Activated CD4-positive, alpha-beta memory T cell treated with anti-CD3 and anti-CD28 coated beads, Interleukin-2, amount 10 ng/mL, durations not matched to agents 7 days and 5 days (primary cell): ENCODE results near the gene SMARCD1. TPM values are rescaled to one million over a fixed set of nuclear protein-coding genes. Genes with fewer than 3 reads are reported as not detected.

Experiments
- CTCF ChIA-PET: fragments of 350-600 bp; sonication (Branson Sonifier 250); formaldehyde crosslinking; loops from one replicate; lab custom pipeline; 2021; ENCODE audit warnings: antibody characterized with exemption, inconsistent platforms; lab: Charles Lee
- POLR2A ChIA-PET: fragments of 350-600 bp; sonication (Branson Sonifier 250); formaldehyde crosslinking; loops from one replicate; lab custom pipeline; 2021; ENCODE audit warnings: antibody characterized with exemption; lab: Charles Lee
- DNase-seq: peaks from one replicate; pipeline ENCODE4 v3.0.0-alpha.2; 2020
- H3K27ac Mint-ChIP-seq: one replicate; pipeline ENCODE4 v1.8.0; 2021; ENCODE audit warnings: mild to moderate bottlenecking, mixed read lengths
- H3K27me3 Mint-ChIP-seq: one replicate; pipeline ENCODE4 v1.8.0; 2021; ENCODE audit warnings: mixed read lengths
- H3K36me3 Mint-ChIP-seq: one replicate; pipeline ENCODE4 v1.8.0; 2021; ENCODE audit warnings: low read depth, mixed read lengths
- H3K4me1 Mint-ChIP-seq: one replicate; pipeline ENCODE4 v1.8.0; 2021; ENCODE audit warnings: mixed read lengths
- H3K4me3 Mint-ChIP-seq: one replicate; pipeline ENCODE4 v1.8.0; 2021; ENCODE audit warnings: mild to moderate bottlenecking, mixed read lengths
- H3K9me3 Mint-ChIP-seq: one replicate; pipeline ENCODE4 v1.8.0; 2021; ENCODE audit warnings: mixed read lengths
- total RNA-seq, 2 experiments: library from RNA; stranded (reverse); gene quantifications; one replicate each; pipeline ENCODE4 v1.2.3, GENCODE V29; 2021

The SMARCD1 gene
- total RNA-seq, 2 experiments from 2014 or later, result 57.3 to 63.3 TPM

GRCh38 chr12:50100561-50100960, 15.4 kb downstream of the SMARCD1 start:
- Mint-ChIP-seq H3K27me3 (no peaks in the 10 kb centered on the region), H3K36me3 (peaks cover 55% of the 10 kb centered on the region), H3K4me1 (no peaks in the 10 kb centered on the region), H3K4me3 (no peak overlapping the region), H3K27ac (no peak overlapping the region), H3K9me3 (no peaks in the 10 kb centered on the region)
- POLR2A ChIA-PET, result interaction anchor here (1.2 kb wide), 2 partner anchors 12 kb away, joined by 3 to 6 read pairs; partner anchors contain the start of gene COX14
- no peak for DNase-seq
- CTCF ChIA-PET, result interaction anchor here (6.5 kb wide), 1 partner anchor 11 kb away, joined by 57 read pairs; the partner anchor contains the start of gene COX14

- Mint-ChIP-seq H3K4me3 (no peak overlapping the region), H3K4me1 (no peaks in the 10 kb centered on the region), H3K27me3 (no peaks in the 10 kb centered on the region), H3K36me3 (peaks cover 44% of the 10 kb centered on the region), H3K27ac (no peak overlapping the region), H3K9me3 (no peaks in the 10 kb centered on the region)
- ChIA-PET POLR2A (interaction anchor here (1.2 kb wide), 1 partner anchor 14 kb away, joined by 3 read pairs; no protein-coding TSS in a partner anchor), CTCF (interaction anchor here (1.2 to 6.5 kb wide), 2 partner anchors 10 to 74 kb away, joined by 3 to 57 read pairs; partner anchors contain the start of gene COX14)
- no peak for DNase-seq
These were observed 16.5 kb downstream of the SMARCD1 start for GRCh38 chr12:50101663-50102062.

GRCh38 chr12:50102131-50102531, 17.0 kb downstream of the SMARCD1 start:
- no peaks in the 10 kb centered on the region for H3K4me1 Mint-ChIP-seq

GRCh38 chr12:50102646-50103309, 17.6 kb downstream of the SMARCD1 start:
- POLR2A ChIA-PET, result interaction anchor here (1.2 to 1.4 kb wide), 2 partner anchors 9 to 18 kb away, joined by 5 to 6 read pairs; partner anchors contain the start of genes COX14 and SMARCD1
- no peaks in the 10 kb centered on the region for H3K4me1 Mint-ChIP-seq
- no peak overlapping the region for H3K27ac Mint-ChIP-seq

More at GRCh38 chr12:50102131-50102531, 17.0 kb downstream of the SMARCD1 start:
- Mint-ChIP-seq H3K9me3 (no peaks in the 10 kb centered on the region), H3K36me3 (peaks cover 39% of the 10 kb centered on the region), H3K4me3 (no peak overlapping the region), H3K27ac (no peak overlapping the region), H3K27me3 (no peaks in the 10 kb centered on the region)
- DNase-seq, result no peak
- CTCF ChIA-PET, result interaction anchor here (1.2 to 6.5 kb wide), 2 partner anchors 9 to 74 kb away, joined by 3 to 57 read pairs; partner anchors contain the start of gene COX14
- POLR2A ChIA-PET, result no interaction called here

GRCh38 chr12:50103351-50103750, 18.2 kb downstream of the SMARCD1 start:
- no peaks in the 10 kb centered on the region for H3K9me3 Mint-ChIP-seq
- no peak for DNase-seq
- no peaks in the 10 kb centered on the region for H3K27me3 Mint-ChIP-seq
- no peak overlapping the region for H3K27ac Mint-ChIP-seq
- peaks cover under 1% of the 10 kb centered on the region for H3K4me1 Mint-ChIP-seq
- H3K36me3 Mint-ChIP-seq, result peaks cover 28% of the 10 kb centered on the region
- CTCF ChIA-PET, result interaction anchor here (0.9 to 6.5 kb wide), 3 partner anchors 8 to 18 kb away, joined by 3 to 57 read pairs (median 5); partner anchors contain the start of genes COX14 and SMARCD1
- no peak overlapping the region for H3K4me3 Mint-ChIP-seq
- POLR2A ChIA-PET, result interaction anchor here (1.2 to 1.4 kb wide), 2 partner anchors 9 to 18 kb away, joined by 5 to 6 read pairs; partner anchors contain the start of genes COX14 and SMARCD1

More at GRCh38 chr12:50102646-50103309, 17.6 kb downstream of the SMARCD1 start:
- H3K4me3 Mint-ChIP-seq, result no peak overlapping the region
- H3K36me3 Mint-ChIP-seq, result peaks cover 34% of the 10 kb centered on the region
- DNase-seq, result no peak
- CTCF ChIA-PET, result interaction anchor here (0.9 to 6.5 kb wide), 2 partner anchors 9 to 13 kb away, joined by 3 to 57 read pairs; partner anchors contain the start of gene COX14
- no peaks in the 10 kb centered on the region for H3K9me3 Mint-ChIP-seq
- H3K27me3 Mint-ChIP-seq, result no peaks in the 10 kb centered on the region

- H3K4me1 Mint-ChIP-seq, result peaks cover 3% of the 10 kb centered on the region
- H3K4me3 Mint-ChIP-seq, result no peak within 1 kb of the TSS
- no peak for DNase-seq
- no peaks in the 10 kb centered on the region for H3K9me3 Mint-ChIP-seq
- H3K27ac Mint-ChIP-seq, result no peak within 1 kb of the TSS
- CTCF ChIA-PET, result interaction anchor here (0.9 to 6.5 kb wide), 3 partner anchors 8 to 19 kb away, joined by 3 to 57 read pairs (median 5); partner anchors contain the start of genes COX14 and SMARCD1
- POLR2A ChIA-PET, result interaction anchor here (1.4 kb wide), 1 partner anchor 19 kb away, joined by 5 read pairs; the partner anchor contains the start of gene SMARCD1
- peaks cover 23% of the 10 kb centered on the region for H3K36me3 Mint-ChIP-seq
- no peaks in the 10 kb centered on the region for H3K27me3 Mint-ChIP-seq
These were observed 18.7 kb downstream of the SMARCD1 start, which contains the start of gene GPD1 for GRCh38 chr12:50103767-50104321. Gene GPD1, plus strand, starts transcription at chr12:50104008. Its CDS starts 43 bp downstream, at chr12:50104051.

GRCh38 chr12:50104417-50105366, 19.6 kb downstream of the SMARCD1 start:
- DNase-seq, result no peak
- no peak overlapping the region for H3K4me3 Mint-ChIP-seq
- ChIA-PET CTCF (interaction anchor here (6.5 to 9.8 kb wide), 2 partner anchors 7 to 16 kb away, joined by 57 to 181 read pairs; partner anchors contain the start of genes COX14 and SMARCD1), POLR2A (interaction anchor here (1.4 kb wide), 2 partner anchors 20 to 79 kb away, joined by 3 to 5 read pairs; partner anchors contain the start of genes RACGAP1 and SMARCD1)
- peaks cover 3% of the 10 kb centered on the region for H3K4me1 Mint-ChIP-seq
- H3K27me3 Mint-ChIP-seq, result no peaks in the 10 kb centered on the region
- H3K27ac Mint-ChIP-seq, result no peak overlapping the region
- peaks cover 15% of the 10 kb centered on the region for H3K36me3 Mint-ChIP-seq
- H3K9me3 Mint-ChIP-seq, result no peaks in the 10 kb centered on the region

GRCh38 chr12:50105913-50106450, 20.8 kb downstream of the SMARCD1 start:
- POLR2A ChIA-PET, result interaction anchor here (1.4 to 1.8 kb wide), 2 partner anchors 20 to 81 kb away, joined by 3 to 9 read pairs; partner anchors contain the start of genes RACGAP1 and SMARCD1
- H3K4me1 Mint-ChIP-seq, result peaks cover 13% of the 10 kb centered on the region
- H3K36me3 Mint-ChIP-seq, result peaks cover 7% of the 10 kb centered on the region
- H3K9me3 Mint-ChIP-seq, result no peaks in the 10 kb centered on the region
- CTCF ChIA-PET, result interaction anchor here (0.6 to 9.8 kb wide), 3 partner anchors 10 to 209 kb away, joined by 3 to 181 read pairs (median 3); partner anchors contain the start of gene SMARCD1
- H3K27me3 Mint-ChIP-seq, result no peaks in the 10 kb centered on the region
- DNase-seq, result no peak
- H3K27ac Mint-ChIP-seq, result no peak overlapping the region
- no peak overlapping the region for H3K4me3 Mint-ChIP-seq

- H3K27me3 Mint-ChIP-seq, result no peaks in the 10 kb centered on the region
- POLR2A ChIA-PET, result interaction anchor here (1.8 kb wide), 1 partner anchor 21 kb away, joined by 9 read pairs; the partner anchor contains the start of gene SMARCD1
- CTCF ChIA-PET, result interaction anchor here (1.4 to 9.8 kb wide), 2 partner anchors 19 to 208 kb away, joined by 3 to 181 read pairs; partner anchors contain the start of gene SMARCD1
- H3K36me3 Mint-ChIP-seq, result peaks cover 1% of the 10 kb centered on the region
- H3K27ac Mint-ChIP-seq, result no peak overlapping the region
- H3K4me3 Mint-ChIP-seq, result no peak overlapping the region
- H3K9me3 Mint-ChIP-seq, result no peaks in the 10 kb centered on the region
- DNase-seq, result no peak
- H3K4me1 Mint-ChIP-seq, result peaks cover 19% of the 10 kb centered on the region
These were observed 21.8 kb downstream of the SMARCD1 start for GRCh38 chr12:50106907-50107306.

GRCh38 chr12:50107416-50108268, 22.5 kb downstream of the SMARCD1 start:
- H3K27me3 Mint-ChIP-seq, result no peaks in the 10 kb centered on the region
- POLR2A ChIA-PET, result interaction anchor here (0.8 to 1.8 kb wide), 2 partner anchors 12 to 22 kb away, joined by 4 to 9 read pairs; partner anchors contain the start of gene SMARCD1
- peaks cover 19% of the 10 kb centered on the region for H3K4me1 Mint-ChIP-seq
- no peak overlapping the region for H3K4me3 Mint-ChIP-seq
- no peaks in the 10 kb centered on the region for H3K9me3 Mint-ChIP-seq
- H3K36me3 Mint-ChIP-seq, result peaks cover 4% of the 10 kb centered on the region
- DNase-seq, result no peak
- H3K27ac Mint-ChIP-seq, result no peak overlapping the region
- CTCF ChIA-PET, result interaction anchor here (1.2 to 9.8 kb wide), 3 partner anchors 19 to 260 kb away, joined by 3 to 181 read pairs (median 7); partner anchors contain the start of gene SMARCD1
